Stimulated activated CD8-positive, alpha-beta memory T cell treated with anti-CD3 and anti-CD28 coated beads, Interleukin-2, amount 100 ng/mL, for 1 hour (primary cell): ENCODE measurements around the gene KLK8.

Experiments
- DNase-seq, 2 donors: peaks; one replicate each; pipeline ENCODE4 v3.0.0-alpha.2; 2020; ENCODE audit warnings: low read depth in 2 of 2

KLK8 gene

GRCh38 chr19:51001515-51001914, at the start of gene KLK8:
Gene KLK8, minus strand, starts transcription at chr19:51001604. Its CDS starts 437 bp downstream, at chr19:51001167.
- no peak for DNase-seq

- no peak for DNase-seq
These were observed 45.6 kb upstream of the KLK8 start for GRCh38 chr19:51047031-51047335.

- DNase-seq = no peak
These were observed 42.9 kb upstream of the KLK8 start for GRCh38 chr19:51044327-51044726.

GRCh38 chr19:51043497-51043896, 42.1 kb upstream of the KLK8 start:
- no peak for DNase-seq

GRCh38 chr19:51040151-51040550, 38.7 kb upstream of the KLK8 start:
- no peak for DNase-seq

- DNase-seq = no peak
These were observed 35.1 kb upstream of the KLK8 start for GRCh38 chr19:51036519-51036918.

GRCh38 chr19:51034704-51035103, 33.3 kb upstream of the KLK8 start, which contains the start of gene KLK12:
Gene KLK12, minus strand, starts transcription at chr19:51035002. Its CDS starts 381 bp downstream, at chr19:51034621.
- no peak for DNase-seq

- DNase-seq = no peak
These were observed 30.4 kb upstream of the KLK8 start for GRCh38 chr19:51031880-51032225.

GRCh38 chr19:51031220-51031879, 29.9 kb upstream of the KLK8 start:
- DNase-seq = no peak

GRCh38 chr19:51030631-51031030, 29.2 kb upstream of the KLK8 start:
- no peak for DNase-seq

GRCh38 chr19:51029718-51030117, 28.3 kb upstream of the KLK8 start:
- DNase-seq = no peak

GRCh38 chr19:51027873-51028272, 26.5 kb upstream of the KLK8 start:
- DNase-seq = no peak

- DNase-seq = no peak
These were observed 25.9 kb upstream of the KLK8 start for GRCh38 chr19:51027126-51027806.

GRCh38 chr19:51026554-51026831, 25.1 kb upstream of the KLK8 start, which contains the start of gene KLK11:
Gene KLK11, minus strand, starts transcription at chr19:51026616. Its CDS starts 985 bp downstream, at chr19:51025631.
- DNase-seq = no peak

- no peak for DNase-seq
These were observed 24.6 kb upstream of the KLK8 start for GRCh38 chr19:51025809-51026553.

- no peak for DNase-seq
These were observed 24.0 kb upstream of the KLK8 start for GRCh38 chr19:51025401-51025800.

- no peak for DNase-seq
These were observed 23.5 kb upstream of the KLK8 start for GRCh38 chr19:51024924-51025323.

GRCh38 chr19:51023946-51024345, 22.5 kb upstream of the KLK8 start:
- DNase-seq = no peak

- no peak for DNase-seq
These were observed 21.1 kb upstream of the KLK8 start for GRCh38 chr19:51022526-51022925.

GRCh38 chr19:51020988-51021651, 19.7 kb upstream of the KLK8 start:
- no peak for DNase-seq

- DNase-seq = no peak
These were observed 18.1 kb upstream of the KLK8 start, which contains the start of gene KLK10 for GRCh38 chr19:51019544-51019925. Gene KLK10, minus strand, starts transcription at chr19:51019709. Its CDS starts 579 bp downstream, at chr19:51019130.

- no peak for DNase-seq
These were observed 17.5 kb upstream of the KLK8 start for GRCh38 chr19:51018745-51019543.
